Adrenal gland (tissue), 19 donors: ENCODE results near the gene MAP7. TPM values are rescaled to one million over a fixed set of nuclear protein-coding genes. Genes with fewer than 3 reads are reported as not detected.
A peak's percentile ranks its signal among the peaks of the same experiment; 100 is the strongest.

Source experiments
- DNase-seq, 7 donors: peaks; one replicate each; pipeline ENCODE4 v3.0.0-alpha.2; 2019 to 2020
- H3K27ac ChIP-seq, 5 donors: fragments of 200-600 bp; sonication (generic) in 4 of 5; 1 replicate in 3 of 5; 2 replicates in 2 of 5; pipeline versions ENCODE4 v1.5.1 to v1.8.0; 2016 to 2020; ENCODE audit warnings: mild to moderate bottlenecking in 1 of 5
- H3K27me3 ChIP-seq: fragments of 200-600 bp; 2 replicates; pipeline ENCODE4 v1.8.0; 2021
- H3K36me3 ChIP-seq, 2 donors: fragments of 200-600 bp; replicated peaks in 1 of 2; 1 replicate in 1 of 2; 2 replicates in 1 of 2; pipeline versions ENCODE4 v1.5.1 to v1.8.0; 2018 to 2022
- H3K4me1 ChIP-seq, 2 donors: fragments of 200-600 bp; replicated peaks in 1 of 2; 1 replicate in 1 of 2; 2 replicates in 1 of 2; pipeline versions ENCODE4 v1.5.1 to v1.8.0; 2018 to 2021
- H3K4me3 ChIP-seq, 4 donors: fragments of 200-600 bp; sonication (generic) in 3 of 4; one replicate each; pipeline ENCODE4 v1.5.1; 2016 to 2018
- H3K9me3 ChIP-seq, 3 donors: fragments of 200-600 bp; sonication (generic) in 1 of 3; replicated peaks in 1 of 3; 1 replicate in 2 of 3; 2 replicates in 1 of 3; pipeline versions ENCODE4 v1.5.1 to v1.8.0; 2016 to 2021
- POLR2A ChIP-seq, 2 donors: fragments of 450-650 bp; IDR thresholded peaks; one replicate each; pipeline ENCODE4 v1.6.1; 2017; ENCODE audit warnings: antibody characterized with exemption in 2 of 2, mild to moderate bottlenecking in 2 of 2, moderate library complexity in 1 of 2
- WGBS, 4 donors: extraction: QIAGEN DNeasy Blood & Tissue Kit in 2 of 4; methylation state at CpG; one replicate each; pipeline versions ENCODE4 v1.1.5 to v1.1.7; 2013 to 2017; 5-methylcytosine and 5-hydroxymethylcytosine counted together
- intact Hi-C, 2 donors: fragments of 100-400 bp; cut with DNase I; formaldehyde crosslinking; loops; one replicate each; pipeline versions ENCODE4 v1.14.1 to v1.15.0; 2022 to 2023
- long read RNA-seq, 10 donors: library from polyadenylated mRNA in 3 of 10; unstranded in 2 of 10; stranded (forward) in 1 of 10; transcript quantifications; one replicate each; pipeline ENCODE4 v2.0.0 and lab custom pipeline, GENCODE V29; 2021 to 2026
- polyA plus RNA-seq, 3 donors: library from polyadenylated mRNA; stranded (reverse); fragments of 200-250 nt in 2 of 3; fragments of 350-450 nt in 1 of 3; fragmentation: Illumina TruSeq in 1 of 3; extraction: RNeasy Lipid Tissue Mini Kit (QIAGEN cat#74804) in 1 of 3; gene quantifications; one replicate each; pipeline ENCODE4 v1.2.3, GENCODE V29; 2013 to 2014
- total RNA-seq, 9 donors: library from RNA; depleted of rRNA in 4 of 9; stranded (reverse); fragments of >200 nt in 4 of 9; fragments of 120-200 nt in 1 of 9; fragmentation: NEBNext Ultra II Directional in 1 of 9; extraction: Animal tissue kit (Norgen Biotek cat#: 25700) in 1 of 9; gene quantifications; one replicate each; pipeline versions ENCODE4 v1.1.0 to v1.2.4, GENCODE V29; 2013 to 2023
- TF ChIP-seq, protein P1 (sequence below), 6 experiments: fragments of 450-650 bp in 4 of 6; fragments of 200-600 bp in 2 of 6; sonication (generic) in 1 of 6; IDR thresholded peaks; 1 replicate in 5 of 6; 2 replicates in 1 of 6; pipeline versions ENCODE4 v1.5.1 to v1.8.0; 2016 to 2021; ENCODE audit warnings: antibody characterized with exemption in 6 of 6, mild to moderate bottlenecking in 2 of 6, moderate library complexity in 1 of 6
- donor health status: healthy with polysubstance abuse.
- donor health status: Bipolar disorder and iron deficiency.
- donor health status: DM: yes; HTN: yes; CAD: no.
- donor health status: DM: no; HTN: no; CAD: no.
- donor health status: DM: no; HTN: no; CAD: no.
- donor health status: DM: yes; HTN: yes; CAD: no.

Gene MAP7
- 10 to 100 TPM in 7 of 9 donors, 1 to 10 TPM in 2; 7.2 to 26.4 (median 11.8) TPM for total RNA-seq
- 10 to 100 TPM in 1 of 3 donors, 1 to 10 TPM in 2; 4.7 to 31.6 (median 9.1) TPM for polyA plus RNA-seq
- long read RNA-seq, donor 1, full-length matches to known transcripts = 1 of 1 reads
- long read RNA-seq, donor 1, partial matches to known transcripts = 0 of 1 reads
- long read RNA-seq, donor 1, other reads (novel, unspliced or antisense) = 0 of 1 reads
- long read RNA-seq, donor 2 = 0 reads
- long read RNA-seq, donor 3, full-length matches to known transcripts = 1 of 1 reads
- long read RNA-seq, donor 3, partial matches to known transcripts = 0 of 1 reads
- long read RNA-seq, donor 3, other reads (novel, unspliced or antisense) = 0 of 1 reads
- long read RNA-seq, donor 4, full-length matches to known transcripts = 2 of 5 reads
- long read RNA-seq, donor 4, partial matches to known transcripts = 2 of 5 reads
- long read RNA-seq, donor 4, other reads (novel, unspliced or antisense) = 1 of 5 reads
- long read RNA-seq, donor 5, full-length matches to known transcripts = 19 of 26 reads
- long read RNA-seq, donor 5, partial matches to known transcripts = 7 of 26 reads
- long read RNA-seq, donor 5, other reads (novel, unspliced or antisense) = 0 of 26 reads
- long read RNA-seq, donor 6, full-length matches to known transcripts = 1 of 3 reads
- long read RNA-seq, donor 6, partial matches to known transcripts = 0 of 3 reads
- long read RNA-seq, donor 6, other reads (novel, unspliced or antisense) = 2 of 3 reads
- long read RNA-seq, donor 7 = 0 reads
- long read RNA-seq, donor 8 = 0 reads
- long read RNA-seq, donor 9 = 0 reads
- long read RNA-seq, donor 10 = 0 reads

DNA sequence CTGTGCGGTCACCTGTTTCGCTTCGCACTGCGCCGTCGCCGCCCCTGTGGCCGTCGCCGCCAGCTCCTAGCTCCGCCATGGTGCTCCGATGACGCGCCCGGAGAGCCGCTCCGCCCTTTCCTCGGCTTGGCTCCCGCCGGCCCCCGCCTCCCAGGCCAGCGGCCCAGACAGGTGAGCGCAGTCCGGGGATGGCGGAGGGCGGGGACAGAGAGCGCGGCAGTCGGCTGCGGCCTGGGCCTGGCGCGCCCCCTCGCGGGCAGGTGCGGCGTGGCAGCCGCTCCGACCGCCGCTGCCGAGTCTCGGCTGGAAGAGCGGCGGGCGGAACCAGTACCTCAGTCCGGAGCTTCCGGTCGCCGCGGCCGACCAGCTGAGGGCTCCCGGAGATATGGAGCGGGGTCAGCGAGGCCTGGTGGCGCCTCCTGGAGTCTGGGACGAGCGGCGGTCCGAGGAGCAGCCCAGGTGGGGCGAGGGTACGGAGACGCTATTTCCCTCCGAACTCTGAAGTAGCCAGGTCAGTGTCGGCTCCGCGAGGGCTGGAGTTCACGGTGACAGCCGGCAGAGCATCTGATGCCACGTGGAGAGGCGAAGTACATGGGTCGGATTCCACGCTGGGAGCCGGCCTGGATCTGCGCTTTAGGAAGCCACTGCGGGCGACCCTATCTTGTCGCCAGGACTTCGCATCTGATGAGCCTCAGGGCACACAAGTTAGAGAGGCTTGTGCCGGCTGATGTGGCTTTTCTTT is at the start of gene MAP7:
TSS of gene MAP7 (minus strand) at position 93 of the 742 bp plus-strand sequence. CDS start at position 79, 14 bp downstream.
- H3K4me3 ChIP-seq = peak within 1 kb of the TSS in 3 of 4 donors; percentile 50 to 75 (median 75)
- H3K36me3 ChIP-seq = peaks cover 0 to 7% of the 10 kb centered on the region in 2 donors
- peak; percentile 73 to 88 (median 80) for DNase-seq
- no peaks in the 10 kb centered on the region for H3K9me3 ChIP-seq
- peaks cover 8 to 11% of the 10 kb centered on the region in 2 donors for H3K4me1 ChIP-seq
- intact Hi-C loops = no loop called here
- WGBS, 4 donors = 1 to 7% (median 2%) methylated on average over 9 to 79 of the region's 79 CpGs
- H3K27me3 ChIP-seq = no peaks in the 10 kb centered on the region
- TF ChIP-seq, protein P1, sequence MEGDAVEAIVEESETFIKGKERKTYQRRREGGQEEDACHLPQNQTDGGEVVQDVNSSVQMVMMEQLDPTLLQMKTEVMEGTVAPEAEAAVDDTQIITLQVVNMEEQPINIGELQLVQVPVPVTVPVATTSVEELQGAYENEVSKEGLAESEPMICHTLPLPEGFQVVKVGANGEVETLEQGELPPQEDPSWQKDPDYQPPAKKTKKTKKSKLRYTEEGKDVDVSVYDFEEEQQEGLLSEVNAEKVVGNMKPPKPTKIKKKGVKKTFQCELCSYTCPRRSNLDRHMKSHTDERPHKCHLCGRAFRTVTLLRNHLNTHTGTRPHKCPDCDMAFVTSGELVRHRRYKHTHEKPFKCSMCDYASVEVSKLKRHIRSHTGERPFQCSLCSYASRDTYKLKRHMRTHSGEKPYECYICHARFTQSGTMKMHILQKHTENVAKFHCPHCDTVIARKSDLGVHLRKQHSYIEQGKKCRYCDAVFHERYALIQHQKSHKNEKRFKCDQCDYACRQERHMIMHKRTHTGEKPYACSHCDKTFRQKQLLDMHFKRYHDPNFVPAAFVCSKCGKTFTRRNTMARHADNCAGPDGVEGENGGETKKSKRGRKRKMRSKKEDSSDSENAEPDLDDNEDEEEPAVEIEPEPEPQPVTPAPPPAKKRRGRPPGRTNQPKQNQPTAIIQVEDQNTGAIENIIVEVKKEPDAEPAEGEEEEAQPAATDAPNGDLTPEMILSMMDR (IDR thresholded peaks at IDR 0.05) = peak; percentile 29 to 97 (median 77)
- peak in 1 of 2 donors; percentile 39 for TF ChIP-seq POLR2A (IDR thresholded peaks at IDR 0.05)
- H3K27ac ChIP-seq = peak within 1 kb of the TSS in 4 of 5 donors; percentile 53 to 93 (median 78)

DNA sequence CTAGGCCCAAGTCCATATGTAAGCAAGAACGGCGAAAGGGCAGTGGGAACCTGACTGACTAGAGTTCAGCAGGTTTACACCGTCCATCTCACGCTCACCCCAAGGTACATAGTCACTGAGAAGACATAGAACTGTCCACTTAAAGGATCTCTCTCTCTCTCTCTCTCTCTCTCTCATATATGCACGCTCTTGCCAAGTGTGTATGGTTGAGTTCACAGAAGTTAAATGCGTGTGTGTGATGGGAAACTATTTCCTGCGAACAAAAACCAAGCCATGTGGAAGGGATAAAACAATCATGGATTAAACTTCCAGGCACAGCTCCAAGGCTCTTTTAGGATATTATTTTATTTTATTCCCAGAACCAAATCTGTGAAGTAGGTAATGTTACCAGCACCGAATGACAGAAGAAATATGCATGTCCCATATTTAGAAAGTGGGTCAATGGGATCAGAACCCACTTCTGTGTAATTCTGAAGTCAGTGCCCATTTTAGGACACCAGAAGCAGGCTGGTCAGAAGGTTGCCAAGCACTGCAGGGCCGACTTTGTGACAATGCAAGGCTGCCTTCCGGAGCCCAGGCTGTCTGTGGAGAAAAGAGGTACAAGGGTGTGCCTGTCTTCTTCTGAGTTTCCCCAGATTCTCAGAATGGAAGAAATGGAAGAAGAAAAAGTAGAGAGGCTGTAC is 49.2 kb upstream of the MAP7 start:
- H3K36me3 ChIP-seq = peaks cover 0 to 75% of the 10 kb centered on the region in 2 donors
- no peaks in the 10 kb centered on the region for H3K27me3 ChIP-seq
- H3K27ac ChIP-seq = no peak overlapping the region
- TF ChIP-seq, protein P1 (IDR thresholded peaks at IDR 0.05) = no peak
- no peak for TF ChIP-seq POLR2A (IDR thresholded peaks at IDR 0.05)
- no peaks in the 10 kb centered on the region for H3K9me3 ChIP-seq
- peaks cover 2 to 27% of the 10 kb centered on the region in 2 donors for H3K4me1 ChIP-seq
- intact Hi-C loops = no loop called here
- 76 to 89% (median 85%) methylated on average over 9 to 10 of the region's 10 CpGs for WGBS, 4 donors
- DNase-seq = peak in 1 of 7 donors; percentile 6
- H3K4me3 ChIP-seq = no peak overlapping the region

DNA sequence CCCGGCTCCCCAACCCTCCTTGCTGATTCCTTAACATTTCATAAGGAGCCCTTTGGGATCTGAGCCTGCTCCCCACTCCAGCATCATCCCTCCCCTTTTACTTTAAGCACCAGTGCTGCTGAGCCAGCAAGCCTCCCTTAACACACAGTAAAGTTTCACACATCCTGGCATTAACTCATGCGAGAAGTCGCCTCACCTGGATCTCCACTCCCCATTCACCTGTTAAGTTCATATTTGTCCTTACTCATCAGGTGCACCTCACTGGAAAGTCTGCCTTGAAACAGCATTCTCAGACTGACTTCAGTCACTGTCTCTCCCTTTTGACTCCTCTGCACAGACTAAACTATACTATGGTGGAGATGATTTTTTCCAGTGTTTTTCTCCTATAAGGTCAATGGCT is 47.8 kb upstream of the MAP7 start:
- Histone ChIP-seq H3K27ac (no peak overlapping the region), H3K9me3 (no peaks in the 10 kb centered on the region), H3K36me3 (peaks cover 0 to 64% of the 10 kb centered on the region in 2 donors), H3K4me3 (no peak overlapping the region), H3K27me3 (no peaks in the 10 kb centered on the region), H3K4me1 (peaks cover 0 to 33% of the 10 kb centered on the region in 2 donors)
- DNase-seq = no peak
- 97 to 100% (median 99%) methylated on average over 3 of the region's 3 CpGs for WGBS, 4 donors
- intact Hi-C loops = no loop called here
- no peak for TF ChIP-seq POLR2A (IDR thresholded peaks at IDR 0.05)
- TF ChIP-seq, protein P1 (IDR thresholded peaks at IDR 0.05) = no peak
